ENCODE data around the gene ENG.
"Not testable (repeated sequence)": the region's sequence is repeated elsewhere in the genome, so short reads cannot be mapped to it uniquely, and the experiment has no call there.

Gene ENG

DNA sequence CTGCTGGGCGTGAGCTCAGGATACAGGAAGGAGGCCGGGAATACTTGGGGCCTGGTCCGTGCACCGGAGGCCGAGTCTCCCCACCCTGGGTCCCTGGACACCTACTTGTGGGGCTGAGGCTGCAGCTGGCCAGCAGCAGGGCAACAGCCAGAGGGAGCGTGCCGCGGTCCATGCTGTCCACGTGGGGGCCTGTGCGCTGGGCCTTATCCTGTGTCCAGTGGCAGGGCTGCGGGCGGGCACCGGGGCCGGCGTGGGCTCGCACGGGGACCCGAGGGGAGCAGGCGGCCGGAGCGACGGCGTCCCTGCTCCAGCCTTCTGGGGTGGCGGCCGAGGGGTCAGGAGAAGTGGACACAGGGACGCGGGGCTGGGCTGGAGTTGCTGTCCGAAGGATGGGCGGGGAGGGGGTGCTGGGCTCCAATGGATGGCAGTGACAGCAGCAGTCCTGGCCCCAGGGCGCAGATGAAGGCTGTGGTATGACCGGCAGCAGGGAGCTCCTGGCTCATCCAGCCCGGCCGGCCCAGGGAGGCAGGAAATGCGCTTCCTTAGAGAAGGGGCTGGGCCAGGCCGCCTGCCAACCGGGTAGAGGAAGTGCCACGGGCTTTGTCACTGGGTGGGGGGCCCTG lies at the start of gene ENG:
Gene ENG, minus strand, starts transcription at position 475 of the 623 bp plus-strand sequence. Its CDS starts 303 bp downstream, at position 172.
- DNase-seq (ENCODE audit: low spot score) = no peak

DNA sequence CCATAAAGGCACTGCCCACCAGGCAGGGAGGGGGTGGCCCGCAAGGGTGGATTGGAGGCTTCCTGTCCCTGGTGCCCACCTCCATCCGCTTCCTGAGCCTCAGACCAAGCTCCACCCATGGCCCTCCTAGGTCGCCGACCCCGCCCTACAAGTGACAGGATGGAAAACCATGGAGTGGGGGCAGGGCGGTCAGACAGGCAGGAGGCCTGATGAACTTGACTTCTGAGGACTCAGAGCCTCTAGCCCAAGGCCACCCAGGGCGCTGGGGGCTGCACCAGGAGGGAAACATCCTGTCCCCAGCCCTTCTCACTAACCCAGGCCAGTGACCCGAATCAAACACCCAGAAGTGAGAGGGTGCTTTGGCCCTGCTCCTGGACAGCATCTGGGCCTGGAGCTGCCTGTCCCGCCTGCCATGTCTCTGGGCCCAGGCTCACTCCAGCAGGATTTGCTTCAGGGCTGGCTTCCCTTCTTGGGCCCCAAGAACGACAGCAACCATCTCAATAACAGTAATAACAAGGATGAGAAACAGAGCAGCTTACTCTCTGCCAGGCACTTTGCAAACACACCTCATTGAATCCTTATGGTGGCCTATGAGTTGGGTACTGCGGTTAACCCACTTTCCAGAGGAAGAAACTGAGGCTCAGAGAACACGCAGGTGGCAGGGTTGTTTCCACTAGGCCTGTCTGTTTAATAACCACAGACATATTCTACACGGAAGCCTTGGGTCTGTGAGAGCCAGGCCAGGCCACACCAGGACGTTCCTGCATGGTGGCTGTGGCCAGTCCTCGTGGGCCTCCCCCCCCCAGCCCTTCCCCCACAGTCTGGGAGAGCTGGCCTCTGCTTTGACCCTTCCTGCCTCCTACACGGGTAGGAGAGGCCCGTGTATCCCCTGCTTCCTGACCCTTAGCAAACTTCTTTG lies 49.4 kb upstream of the ENG start:
- no peak for DNase-seq (ENCODE audit: low spot score)

DNA sequence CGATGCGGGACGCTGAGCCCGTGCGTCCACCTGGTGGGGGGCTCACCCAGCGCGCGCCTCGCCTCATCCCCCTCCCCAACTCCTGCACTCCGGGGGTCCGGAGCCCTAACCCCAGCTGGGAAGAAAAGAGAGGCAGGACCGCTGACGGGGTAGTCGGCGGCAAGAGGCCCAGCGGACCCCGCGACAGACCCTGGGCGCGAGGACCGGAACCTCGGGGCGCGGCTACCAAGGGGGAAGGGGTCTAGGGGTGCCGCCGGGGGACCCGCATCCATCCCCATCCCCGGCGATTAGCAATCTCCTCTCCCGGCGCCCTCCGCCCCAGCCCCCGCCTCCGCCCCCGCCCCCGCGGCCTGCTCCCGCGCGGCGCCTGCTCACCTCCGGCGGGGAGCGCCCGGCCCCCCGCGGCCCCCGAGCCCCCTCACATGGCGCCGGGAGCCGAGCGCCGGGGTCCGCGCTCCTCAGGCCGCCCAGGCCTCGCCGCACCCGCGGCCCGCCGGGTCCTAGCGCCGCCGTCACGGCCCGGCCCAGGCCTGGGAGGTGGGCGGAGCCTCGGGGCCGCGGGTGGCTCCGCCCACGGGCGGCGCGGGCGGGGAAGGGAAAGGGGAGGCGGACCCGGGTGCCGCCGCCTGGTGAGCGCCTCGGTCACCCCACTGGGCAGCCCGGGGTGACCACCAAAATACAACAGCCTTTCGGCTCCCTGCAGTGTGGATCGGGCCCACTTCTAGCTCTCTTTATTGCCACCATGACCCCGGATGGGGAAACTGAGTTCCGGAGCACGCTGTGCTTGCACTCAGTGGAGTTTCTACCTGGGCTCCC lies 44.9 kb upstream of the ENG start, which contains the start of gene ST6GALNAC6:
Gene ST6GALNAC6, minus strand, starts transcription at position 476 of the 816 bp plus-strand sequence. CDS start 1,622 bp downstream, outside the sequence.
- peak; percentile 74 for DNase-seq (ENCODE audit: low spot score)

DNA sequence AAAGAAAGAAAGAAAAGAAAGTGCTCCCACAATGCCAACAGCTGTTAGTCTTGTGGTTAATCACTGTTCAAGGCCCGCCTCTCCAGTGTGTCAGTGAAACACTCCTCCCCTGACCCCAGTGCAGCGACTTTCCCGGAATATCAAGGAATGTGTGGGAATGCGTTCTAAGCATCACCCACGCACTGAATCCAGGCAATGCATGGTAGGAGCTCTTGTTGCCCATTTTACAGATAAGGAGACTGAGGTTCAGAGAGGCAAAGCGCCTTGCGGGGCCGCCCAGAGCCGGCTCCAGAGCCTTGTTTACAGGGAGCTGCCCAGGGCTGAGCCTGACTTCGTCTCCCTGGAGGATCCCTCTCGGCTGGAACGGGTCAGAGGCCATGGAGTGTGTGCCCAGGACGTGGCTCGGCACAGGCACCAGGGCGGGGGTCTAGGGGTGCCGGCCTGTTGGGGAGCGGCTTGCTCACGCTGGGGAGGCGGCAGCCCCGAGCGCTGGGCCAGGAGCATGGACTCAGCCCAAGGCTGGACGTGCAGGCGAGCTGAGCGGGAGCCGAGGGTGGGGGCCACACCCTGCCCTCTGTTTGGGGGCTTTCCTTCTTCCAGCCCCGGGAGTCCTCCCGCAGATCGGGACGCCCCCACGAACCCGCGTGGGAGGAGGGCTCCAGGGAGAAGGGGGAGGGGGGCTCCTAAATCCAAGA lies 44.1 kb upstream of the ENG start:
- no peak for DNase-seq (ENCODE audit: low spot score)

DNA sequence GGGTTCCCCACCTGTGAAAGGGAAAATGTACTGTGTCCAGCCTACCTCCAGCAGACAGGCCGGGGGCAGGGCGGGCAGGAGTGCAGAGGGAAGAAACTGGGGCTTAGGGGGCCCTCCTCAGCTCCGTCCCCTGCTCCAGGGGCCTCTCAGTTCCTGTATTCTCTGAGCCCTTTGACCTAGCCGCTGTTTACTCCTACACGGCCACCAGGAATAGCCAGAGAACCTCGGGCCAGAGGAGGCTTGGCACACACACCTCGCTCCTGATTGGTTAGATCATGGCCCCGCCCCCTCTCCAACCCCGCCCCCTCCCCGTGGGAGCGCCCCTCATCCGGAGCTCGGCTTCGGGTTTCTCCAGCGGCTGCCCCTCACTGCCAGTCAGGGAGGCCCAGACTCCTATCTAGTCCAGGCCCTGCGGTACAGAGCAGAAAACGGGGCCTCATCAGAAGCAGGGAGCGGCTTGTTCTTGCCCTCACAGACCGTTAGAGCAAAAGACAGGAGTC lies 42.8 kb upstream of the ENG start:
- DNase-seq (ENCODE audit: low spot score) = peak; percentile 70

DNA sequence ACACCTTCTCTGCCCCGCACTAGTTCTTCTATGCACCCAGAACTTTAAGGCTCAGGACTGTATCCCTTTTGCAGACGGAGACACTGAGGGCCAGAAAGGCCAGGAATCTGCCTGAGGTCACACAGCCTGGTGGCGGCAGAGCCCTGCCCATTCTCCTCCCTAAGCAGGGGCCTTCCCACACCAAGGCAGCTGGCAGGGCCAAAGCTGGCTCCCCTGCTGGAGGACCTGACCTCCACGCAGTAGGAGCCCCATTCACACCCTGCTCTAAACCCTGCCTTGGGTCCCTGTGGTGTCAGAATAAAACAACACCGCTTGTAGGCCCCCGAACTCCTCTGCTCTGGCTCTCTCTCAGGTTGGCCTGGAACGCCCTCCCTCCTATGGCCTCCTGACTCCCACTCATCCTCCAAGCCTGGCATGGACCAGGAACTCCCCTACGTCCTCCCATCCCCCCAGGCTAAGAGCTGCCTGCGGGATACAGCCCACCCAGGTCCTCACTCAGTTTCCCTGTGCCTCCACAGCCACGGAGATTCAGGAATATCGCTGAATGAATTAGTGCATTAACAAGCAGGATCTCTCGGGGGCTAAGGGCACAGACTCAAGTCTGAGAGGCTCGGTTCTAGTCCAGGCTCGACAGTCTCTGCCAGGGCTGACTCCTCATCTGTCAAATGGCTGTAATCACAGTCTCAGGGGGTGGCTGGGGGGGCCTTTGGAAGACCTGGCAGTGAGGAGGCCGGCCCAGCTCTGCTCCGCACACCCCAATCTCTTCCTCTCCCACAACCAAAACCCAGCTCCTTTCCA lies 42.1 kb upstream of the ENG start:
- no peak for DNase-seq (ENCODE audit: low spot score)

DNA sequence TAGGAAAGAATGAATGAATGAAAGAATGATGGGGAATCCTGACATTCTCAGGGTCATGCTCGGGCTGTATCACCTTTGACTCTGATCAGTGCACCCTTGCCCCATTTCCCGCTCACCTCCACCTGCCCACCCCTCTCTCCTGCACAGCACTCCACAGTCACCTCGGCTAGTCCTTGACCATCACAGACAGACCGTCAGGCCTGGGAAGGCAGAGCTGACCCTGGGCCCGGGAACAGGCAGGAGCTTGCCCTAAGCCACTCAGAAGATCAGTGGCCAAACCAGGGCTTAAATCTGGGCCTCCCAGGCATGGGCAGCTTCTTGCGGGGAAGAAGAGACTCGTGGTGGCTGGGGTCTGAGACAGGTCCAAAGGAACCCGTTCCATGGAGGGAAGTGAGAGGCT lies 41.4 kb upstream of the ENG start:
- no peak for DNase-seq (ENCODE audit: low spot score)

DNA sequence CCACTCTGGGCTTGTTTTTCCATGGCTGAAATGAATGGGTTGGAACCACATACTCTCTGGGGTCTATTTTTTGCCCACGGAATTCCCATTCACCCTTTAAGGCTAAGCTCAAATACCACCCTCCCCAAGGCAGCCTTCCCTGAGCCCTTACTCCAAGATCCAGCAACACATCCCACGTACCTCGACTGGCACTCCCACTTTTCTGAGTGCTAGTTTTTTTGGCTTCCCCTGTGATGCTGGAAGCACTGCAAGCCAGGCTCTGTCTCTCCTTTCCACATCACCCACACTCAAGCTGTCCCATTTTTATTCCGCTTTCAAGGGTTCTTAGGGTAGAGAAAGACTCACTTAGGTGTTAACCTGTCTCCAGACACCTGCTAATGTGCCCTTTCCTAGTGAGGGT lies 38.9 kb upstream of the ENG start:
- DNase-seq (ENCODE audit: low spot score) = no peak

DNA sequence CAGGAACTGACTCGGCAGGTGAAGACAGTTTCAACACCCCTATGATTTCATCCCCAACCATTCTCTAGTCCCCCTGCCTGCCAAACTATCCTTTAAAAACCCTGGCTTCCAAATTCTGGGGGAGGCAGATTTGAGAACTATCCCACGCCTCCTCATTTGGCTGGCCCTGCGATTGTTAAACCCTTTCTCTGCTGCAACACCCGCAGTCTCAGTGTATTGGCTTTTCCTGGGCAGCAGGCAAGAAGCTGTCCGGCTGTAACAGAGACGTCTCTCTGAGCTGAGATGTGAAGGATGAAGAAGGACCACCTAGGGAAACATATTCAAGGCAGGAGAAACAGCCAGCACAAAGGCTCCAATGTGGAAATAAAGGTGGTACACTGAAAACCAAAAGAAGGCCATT lies 38.4 kb upstream of the ENG start:
- no peak for DNase-seq (ENCODE audit: low spot score)

DNA sequence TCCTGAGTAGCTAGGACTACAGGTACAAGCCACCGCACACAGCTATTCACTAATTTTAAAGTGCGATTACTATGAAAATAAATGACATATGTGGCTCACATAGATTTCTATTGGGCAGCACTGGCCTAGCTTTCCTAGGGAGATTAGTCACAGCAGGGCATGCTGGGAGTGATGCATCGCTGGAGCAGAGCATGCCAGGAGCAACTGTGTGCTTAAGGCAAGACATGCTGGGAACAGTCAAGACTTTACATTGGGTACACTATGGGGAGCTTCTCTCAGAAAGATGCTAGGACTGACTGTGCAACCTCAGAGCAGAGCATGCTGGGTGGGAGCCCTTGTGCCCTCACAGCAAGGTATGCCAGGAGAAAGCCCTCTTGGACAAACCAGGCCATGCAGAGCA lies 35.6 kb upstream of the ENG start:
- DNase-seq (ENCODE audit: low spot score) = no peak

DNA sequence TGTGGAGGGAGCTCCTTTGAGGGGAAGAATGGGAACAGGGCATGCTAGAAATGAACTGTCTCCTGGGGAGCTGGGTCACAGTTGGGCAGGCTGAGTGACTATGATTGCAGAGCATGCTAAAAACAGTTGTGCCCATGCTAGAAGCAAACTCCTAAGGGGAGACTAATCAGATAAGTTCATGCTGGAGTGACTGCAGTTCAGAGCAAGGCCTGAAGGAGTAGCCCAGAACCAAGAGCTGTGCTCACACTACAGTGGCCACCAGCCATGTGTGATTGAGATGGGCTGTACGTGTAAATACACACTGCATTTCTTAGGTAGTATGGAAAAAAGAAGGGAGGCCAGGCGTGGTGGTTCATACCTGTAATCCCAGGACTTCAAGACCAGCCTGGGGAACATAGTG lies 33.3 kb upstream of the ENG start:
- no peak for DNase-seq (ENCODE audit: low spot score)

DNA sequence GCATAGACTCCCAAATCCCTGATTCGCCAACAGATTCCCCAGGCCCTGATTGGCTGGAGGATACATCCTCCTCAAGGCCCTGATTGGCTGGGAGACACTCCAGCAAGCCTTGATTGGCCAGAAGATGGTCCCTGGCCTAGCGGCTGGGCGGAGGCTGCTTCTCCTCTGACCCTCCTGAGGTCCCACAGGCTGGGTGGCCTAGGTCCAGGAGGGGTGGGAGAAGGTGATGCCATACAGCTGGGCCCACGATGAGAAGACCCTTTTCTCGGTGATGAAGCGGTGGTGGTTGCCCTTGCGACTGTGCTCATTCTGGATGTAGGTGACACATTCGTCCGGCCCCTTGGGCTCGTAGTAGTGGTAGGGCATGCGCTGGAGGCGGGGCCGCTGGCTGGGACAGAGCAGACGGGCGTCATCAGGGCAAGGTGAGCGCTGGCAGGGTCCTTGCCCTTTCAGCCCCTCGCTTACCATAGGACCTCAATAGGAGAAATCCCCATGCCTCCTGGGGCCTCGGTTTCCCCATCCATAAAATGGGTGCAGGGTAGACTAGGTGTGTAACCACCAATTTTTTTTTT lies 32.0 kb upstream of the ENG start:
- no peak for DNase-seq (ENCODE audit: low spot score)

DNA sequence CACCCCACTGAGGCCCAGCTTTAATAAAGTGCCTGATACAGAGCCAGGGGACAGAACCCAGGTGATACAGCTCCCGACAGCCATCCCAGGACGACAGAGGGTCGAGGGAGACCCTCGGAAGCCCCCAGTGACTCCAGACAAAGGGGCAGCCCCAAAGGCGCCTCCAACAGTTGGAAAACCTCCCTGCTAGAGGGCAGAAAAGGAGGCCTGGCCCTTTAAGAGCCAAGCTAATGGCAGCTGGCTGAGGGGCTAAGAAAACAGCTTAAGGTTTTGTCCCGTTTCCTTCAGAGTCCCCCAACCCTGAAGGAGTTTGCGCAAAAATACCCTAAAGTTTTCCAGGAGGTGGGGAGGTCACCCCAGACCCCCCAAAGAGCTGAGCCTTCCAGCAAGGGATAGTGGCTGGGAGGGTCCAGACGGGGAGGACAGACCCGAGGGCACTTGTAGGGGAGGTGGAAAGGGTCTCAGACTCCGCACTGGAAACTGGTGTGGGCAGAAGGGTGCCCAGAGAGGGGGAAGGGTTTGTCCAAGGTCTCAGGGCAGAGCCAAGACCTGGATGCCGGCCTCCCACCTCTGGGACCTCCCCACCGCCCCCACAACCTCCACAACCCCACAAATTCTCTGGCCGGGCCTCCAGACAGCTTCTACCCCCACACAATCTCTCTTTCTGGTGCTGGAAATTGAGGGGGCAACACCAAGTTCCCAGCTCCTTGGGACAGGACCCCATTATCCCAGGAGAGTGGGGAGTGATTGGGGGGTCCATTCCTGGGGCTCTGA lies 31.2 kb upstream of the ENG start:
- DNase-seq (ENCODE audit: low spot score) = no peak

DNA sequence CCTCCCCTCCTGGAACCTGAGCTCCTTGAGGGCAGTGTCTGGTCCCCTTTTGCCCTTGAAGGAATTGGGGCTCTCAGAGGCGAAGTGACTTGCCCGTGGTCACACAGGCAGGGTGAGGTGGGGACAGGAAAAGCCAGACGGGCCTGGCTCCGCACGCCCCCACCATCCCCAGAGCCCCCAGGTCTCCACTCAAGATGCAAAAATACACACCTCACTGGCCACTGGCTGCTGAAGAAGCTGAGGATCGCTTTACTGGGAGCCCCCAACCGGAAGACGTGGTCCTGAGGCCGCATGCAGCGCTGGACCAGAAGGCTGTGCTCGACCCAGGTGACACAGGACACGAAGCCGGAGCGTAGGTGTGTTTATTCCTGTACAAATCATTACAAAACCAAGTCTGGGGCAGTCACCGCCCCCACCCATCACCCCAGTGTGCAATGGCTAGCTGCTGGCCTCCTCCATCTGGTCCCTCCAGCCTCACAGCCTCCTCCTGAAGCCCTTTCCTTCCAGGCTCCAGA lies 30.6 kb upstream of the ENG start:
- DNase-seq (ENCODE audit: low spot score) = no peak

DNA sequence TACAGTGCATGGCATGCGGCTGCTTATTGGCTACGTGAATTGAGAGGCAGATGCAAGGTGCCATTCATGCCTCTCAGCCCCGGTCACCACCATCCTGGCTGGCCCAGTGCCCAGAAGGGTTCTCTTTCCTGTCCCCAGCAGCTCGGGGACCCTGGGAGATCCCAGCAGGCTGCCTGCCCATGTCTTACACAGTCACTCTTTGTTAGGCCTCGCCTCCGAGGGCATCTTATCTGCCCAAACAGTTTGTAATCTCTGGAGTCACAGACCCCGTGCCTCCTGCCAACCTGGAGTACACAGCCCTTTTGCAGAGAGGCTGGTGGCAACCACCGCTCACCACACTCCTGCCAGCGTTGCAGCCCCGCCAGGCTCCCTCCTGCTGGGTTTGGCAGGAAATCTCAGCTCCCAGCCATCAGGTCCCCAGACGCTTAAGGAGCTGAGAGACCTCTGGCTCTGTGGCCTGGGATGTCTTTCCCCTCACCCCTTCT lies 30.0 kb upstream of the ENG start:
- DNase-seq (ENCODE audit: low spot score) = no peak

DNA sequence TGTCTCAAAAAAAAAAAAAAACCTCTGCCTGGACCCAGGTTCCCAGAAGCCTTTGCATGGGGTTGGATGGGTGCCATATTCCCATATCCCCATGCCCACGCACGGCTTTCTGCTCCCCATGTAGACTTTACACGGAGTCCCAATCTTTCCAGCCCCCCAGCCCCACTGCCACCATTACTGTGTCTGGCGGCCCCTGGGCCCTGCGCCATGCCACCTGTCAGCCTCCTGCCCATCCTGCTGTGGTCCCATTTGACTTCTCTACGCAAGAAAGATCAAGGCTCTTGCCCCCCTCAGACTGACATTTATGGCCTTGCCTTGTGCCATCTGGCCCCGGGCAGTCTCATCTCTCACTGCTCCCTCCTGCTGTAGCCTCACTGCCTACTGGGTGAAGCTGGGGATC lies 29.5 kb upstream of the ENG start:
- no peak for DNase-seq (ENCODE audit: low spot score)

DNA sequence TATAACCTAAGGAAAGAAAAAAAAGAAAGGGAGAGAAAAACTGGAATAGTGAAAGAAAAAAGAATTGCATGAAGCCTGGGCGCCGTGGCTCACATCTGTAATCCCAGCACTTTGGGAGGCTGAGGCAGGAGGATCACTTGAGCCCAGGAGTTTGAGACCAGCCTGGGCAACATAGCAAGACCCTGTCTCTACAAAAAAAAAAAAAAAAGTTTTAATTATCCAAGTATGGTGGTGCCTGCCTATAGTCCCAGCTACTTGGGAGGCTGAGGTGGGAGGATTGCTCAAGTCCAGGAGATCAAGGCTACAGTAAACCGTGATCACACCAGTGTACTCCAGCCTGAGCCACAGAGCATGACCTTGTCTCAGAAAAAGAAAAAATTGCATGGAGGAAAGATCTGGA lies 27.3 kb upstream of the ENG start:
- not testable (repeated sequence) for DNase-seq (ENCODE audit: low spot score)

DNA sequence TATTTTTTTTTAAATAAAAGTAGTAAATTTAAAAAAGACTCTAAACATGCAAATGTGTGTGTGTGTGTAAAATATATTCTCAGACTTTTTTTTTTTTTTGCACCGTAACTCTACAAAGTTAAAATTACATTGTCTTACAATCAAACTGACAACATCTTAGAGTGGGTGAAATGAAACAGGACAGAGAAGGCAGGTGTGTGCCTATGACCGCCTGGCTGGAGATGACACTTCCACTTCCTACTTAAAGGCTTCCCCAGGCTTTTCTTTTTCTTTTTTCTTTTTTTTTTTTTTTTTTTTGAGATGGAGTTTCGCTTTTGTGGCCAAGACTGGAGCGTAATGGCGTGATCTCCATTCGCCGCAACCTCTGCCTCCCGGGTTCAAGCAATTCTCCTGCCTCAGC lies 25.7 kb upstream of the ENG start:
- DNase-seq (ENCODE audit: low spot score) = no peak

DNA sequence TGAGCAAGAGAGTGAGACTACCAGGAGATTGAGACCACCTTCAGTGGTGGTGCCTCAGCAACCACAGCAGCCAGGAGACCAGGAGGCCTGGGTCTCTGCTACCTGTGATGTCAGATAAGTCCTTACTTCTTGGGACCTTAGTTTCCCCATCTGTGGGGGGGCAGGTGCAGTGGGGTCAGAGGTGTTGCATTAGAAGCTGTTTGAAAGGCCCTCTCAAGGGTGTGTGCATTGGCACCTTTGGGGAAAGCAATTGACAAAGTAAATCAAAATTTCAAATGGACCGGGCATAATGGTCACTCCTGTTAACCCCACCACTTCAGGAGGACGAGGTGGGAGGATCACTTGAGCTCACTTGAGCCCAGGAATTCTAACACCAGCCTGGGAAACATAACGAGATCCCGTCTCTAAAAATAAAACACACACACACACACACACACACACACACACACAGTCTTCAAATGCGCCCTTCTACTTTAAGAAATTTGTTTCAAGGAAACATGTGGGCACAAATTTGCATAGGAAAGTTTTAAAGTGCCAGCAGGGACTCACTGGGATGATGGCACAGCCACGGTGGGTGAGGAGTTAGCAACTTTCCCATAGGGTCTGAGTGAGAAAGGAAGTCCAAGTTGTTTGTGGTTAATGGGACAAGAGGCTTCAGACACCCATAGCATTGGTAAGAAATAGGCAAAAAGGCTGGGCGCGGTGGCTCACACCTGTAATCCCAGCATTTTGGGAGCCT lies 24.4 kb upstream of the ENG start:
- no peak for DNase-seq (ENCODE audit: low spot score)
